ENCODE results near the gene SLC41A2. TPM values are rescaled to one million over a fixed set of nuclear protein-coding genes. Genes with fewer than 3 reads are reported as not detected.
"Not testable (repeated sequence)": the region's sequence is repeated elsewhere in the genome, so short reads cannot be mapped to it uniquely, and the experiment has no call there.

SLC41A2 gene
- total RNA-seq, 1 donor from 2014 or later: 19.0 TPM

DNA sequence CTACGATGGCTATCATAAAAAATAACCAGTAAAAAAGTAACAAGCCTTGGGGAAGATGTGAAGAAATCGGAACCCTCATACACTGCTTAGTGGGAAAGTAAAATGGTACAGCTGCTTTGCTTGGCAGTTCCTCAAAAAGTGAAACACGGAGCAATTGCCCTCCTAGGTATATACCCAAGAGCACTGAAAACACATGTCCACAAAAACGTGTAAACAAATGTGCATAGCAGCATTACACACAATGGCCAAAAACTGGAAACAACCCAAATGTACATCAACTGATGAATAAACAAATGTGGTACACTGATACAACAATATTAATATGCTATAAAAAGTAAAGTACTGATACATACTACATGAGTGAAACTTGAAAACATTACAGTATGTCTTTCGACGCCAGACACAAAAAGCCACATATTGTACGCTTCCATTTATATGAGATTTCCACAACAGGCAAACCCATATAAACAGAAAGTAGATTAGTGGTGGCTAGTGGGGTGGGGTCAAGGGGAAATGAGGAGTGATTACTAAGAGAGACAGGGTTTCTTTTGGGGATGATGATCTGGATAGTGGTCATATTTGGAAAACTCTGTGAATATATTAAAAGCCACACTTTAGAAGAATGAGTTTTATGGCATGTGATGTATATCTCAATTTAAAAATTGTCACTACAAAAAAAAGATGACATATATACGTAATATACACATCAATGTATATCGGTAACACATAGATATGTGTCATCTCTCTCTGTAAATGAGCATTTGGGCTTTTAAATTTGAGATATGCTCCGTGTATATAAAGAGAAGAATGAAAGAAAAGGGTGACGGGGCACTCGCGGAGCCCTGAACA lies 996 bp downstream of the SLC41A2 start:
- Mint-ChIP-seq H3K27me3 (ENCODE audit: insufficient read depth) (peaks cover 22% of the 10 kb centered on the region), H3K27ac (peak overlapping the region; percentile 92), H3K36me3 (ENCODE audit: low read depth) (peaks cover 4% of the 10 kb centered on the region), H3K9me3 (no peaks in the 10 kb centered on the region), H3K4me1 (ENCODE audit: low read depth) (peaks cover 52% of the 10 kb centered on the region), H3K4me3 (peak overlapping the region; percentile 88)
- intact Hi-C loops (cut with micrococcal nuclease): loop anchor here (5.0 kb wide), 2 partner anchors 210 to 275 kb away; no protein-coding TSS in a partner anchor
- no peak for DNase-seq (ENCODE audit: low spot score)

DNA sequence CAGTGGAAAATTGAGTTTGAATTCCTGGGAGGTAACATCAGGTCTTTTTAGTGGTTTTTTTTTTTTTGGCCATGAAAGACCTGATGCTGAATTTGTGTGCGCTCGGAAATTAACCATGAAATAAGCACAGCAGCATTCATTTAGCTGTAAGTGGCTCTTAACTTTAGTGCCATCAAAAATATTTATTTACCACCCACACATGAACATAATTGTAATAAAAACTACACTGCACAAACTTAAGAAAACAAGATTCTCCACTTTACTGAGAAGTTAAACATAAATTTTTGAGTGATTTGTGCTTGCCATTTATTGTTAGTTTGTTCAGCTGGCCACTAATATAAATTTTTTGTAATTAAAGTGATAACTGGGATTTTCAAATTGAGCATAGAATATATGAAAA lies 2.4 kb downstream of the SLC41A2 start:
- Mint-ChIP-seq H3K27me3 (ENCODE audit: insufficient read depth) (peaks cover 11% of the 10 kb centered on the region), H3K4me3 (no peak overlapping the region), H3K9me3 (no peaks in the 10 kb centered on the region), H3K4me1 (ENCODE audit: low read depth) (peaks cover 52% of the 10 kb centered on the region), H3K27ac (no peak overlapping the region), H3K36me3 (ENCODE audit: low read depth) (peaks cover 6% of the 10 kb centered on the region)
- no peak for DNase-seq (ENCODE audit: low spot score)
- intact Hi-C loops (cut with micrococcal nuclease): loop anchor here (5.0 kb wide), 2 partner anchors 208 to 273 kb away; no protein-coding TSS in a partner anchor

DNA sequence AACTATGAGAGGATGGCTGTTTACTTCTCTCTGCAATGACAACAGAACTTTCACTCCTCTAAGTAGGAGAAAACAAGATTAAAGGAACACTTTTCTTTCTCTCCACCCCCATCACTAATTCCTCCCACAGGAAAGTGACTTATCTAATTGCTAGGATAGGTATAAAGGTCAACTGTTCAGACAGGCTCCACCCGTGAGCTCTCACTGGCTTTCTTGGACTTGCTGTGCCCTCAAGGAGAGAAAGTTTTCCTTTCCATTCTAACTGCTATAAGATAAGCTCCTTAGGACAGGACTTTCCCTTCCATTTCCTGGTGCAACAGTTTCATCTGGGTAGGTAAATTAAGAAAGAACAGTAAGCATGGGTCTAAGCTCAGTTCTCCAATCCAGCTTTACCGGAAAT lies 4.8 kb downstream of the SLC41A2 start:
- DNase-seq (ENCODE audit: low spot score): no peak
- intact Hi-C loops (cut with micrococcal nuclease): no loop called here
- H3K4me1 Mint-ChIP-seq (ENCODE audit: low read depth): peaks cover 32% of the 10 kb centered on the region
- peaks cover 8% of the 10 kb centered on the region for H3K36me3 Mint-ChIP-seq (ENCODE audit: low read depth)
- H3K4me3 Mint-ChIP-seq: no peak overlapping the region
- H3K27me3 Mint-ChIP-seq (ENCODE audit: insufficient read depth): peaks cover 11% of the 10 kb centered on the region
- H3K9me3 Mint-ChIP-seq: no peaks in the 10 kb centered on the region
- no peak overlapping the region for H3K27ac Mint-ChIP-seq

DNA sequence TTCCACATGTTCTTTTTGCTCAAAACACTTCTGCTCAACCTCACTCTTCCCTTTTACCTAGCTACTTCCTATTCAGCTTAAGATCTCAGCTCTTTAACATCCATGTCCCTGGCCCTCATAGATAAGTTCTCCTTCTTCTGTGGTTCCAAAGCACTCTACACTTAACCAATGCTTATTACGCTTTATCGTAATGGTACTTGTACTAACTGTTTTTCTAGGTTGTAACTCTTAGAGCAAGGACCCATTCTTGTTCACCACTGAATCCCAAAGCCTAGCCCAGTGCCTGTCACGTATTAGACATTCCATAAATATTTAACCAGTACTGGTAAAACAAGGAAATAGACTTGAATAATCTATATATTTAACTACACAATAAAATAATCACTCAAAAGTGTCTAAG lies 5.3 kb downstream of the SLC41A2 start:
- peaks cover 32% of the 10 kb centered on the region for H3K4me1 Mint-ChIP-seq (ENCODE audit: low read depth)
- H3K4me3 Mint-ChIP-seq: no peak overlapping the region
- H3K36me3 Mint-ChIP-seq (ENCODE audit: low read depth): peaks cover 8% of the 10 kb centered on the region
- DNase-seq (ENCODE audit: low spot score): no peak
- H3K27ac Mint-ChIP-seq: no peak overlapping the region
- no peaks in the 10 kb centered on the region for H3K9me3 Mint-ChIP-seq
- intact Hi-C loops (cut with micrococcal nuclease): no loop called here
- H3K27me3 Mint-ChIP-seq (ENCODE audit: insufficient read depth): peaks cover 11% of the 10 kb centered on the region

DNA sequence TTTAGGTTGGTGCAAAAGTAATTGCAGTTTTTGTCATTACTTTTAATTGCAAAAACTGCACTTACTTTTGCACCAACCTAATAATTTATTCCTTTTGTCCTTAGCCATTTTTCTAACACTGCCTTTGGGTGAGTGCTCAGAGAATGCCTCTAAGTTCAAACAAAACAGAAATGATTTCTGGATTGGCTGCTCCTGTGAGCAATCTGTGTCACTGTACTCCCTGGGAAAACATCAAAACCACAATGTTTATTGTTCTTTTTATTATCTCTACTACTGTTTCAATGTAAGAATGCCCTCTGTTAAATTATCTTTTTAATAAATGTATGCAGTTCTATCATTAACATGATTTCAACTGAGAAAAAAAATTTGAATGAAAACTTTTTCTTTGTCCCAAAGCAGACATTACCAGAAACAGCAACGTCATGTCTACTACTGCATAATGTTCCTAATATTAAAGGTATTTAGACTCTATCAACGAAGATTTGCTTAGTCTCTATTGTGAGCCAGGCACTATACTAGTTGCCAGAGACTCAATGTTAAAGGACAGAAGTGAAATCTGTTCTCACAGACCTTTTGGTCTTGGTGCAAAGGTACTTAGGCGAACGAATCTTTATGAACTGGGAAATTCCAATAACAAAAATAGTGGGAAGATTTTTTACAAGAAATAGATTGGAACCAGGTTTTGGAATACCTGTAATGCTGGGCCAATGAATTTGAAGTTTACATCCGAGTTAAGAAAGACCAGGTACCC lies 6.2 kb downstream of the SLC41A2 start:
- Mint-ChIP-seq H3K27ac (no peak overlapping the region), H3K27me3 (ENCODE audit: insufficient read depth) (peaks cover 11% of the 10 kb centered on the region), H3K36me3 (ENCODE audit: low read depth) (peaks cover 8% of the 10 kb centered on the region), H3K4me1 (ENCODE audit: low read depth) (peaks cover 26% of the 10 kb centered on the region), H3K4me3 (no peak overlapping the region), H3K9me3 (no peaks in the 10 kb centered on the region)
- intact Hi-C loops (cut with micrococcal nuclease): no loop called here
- DNase-seq (ENCODE audit: low spot score): no peak

DNA sequence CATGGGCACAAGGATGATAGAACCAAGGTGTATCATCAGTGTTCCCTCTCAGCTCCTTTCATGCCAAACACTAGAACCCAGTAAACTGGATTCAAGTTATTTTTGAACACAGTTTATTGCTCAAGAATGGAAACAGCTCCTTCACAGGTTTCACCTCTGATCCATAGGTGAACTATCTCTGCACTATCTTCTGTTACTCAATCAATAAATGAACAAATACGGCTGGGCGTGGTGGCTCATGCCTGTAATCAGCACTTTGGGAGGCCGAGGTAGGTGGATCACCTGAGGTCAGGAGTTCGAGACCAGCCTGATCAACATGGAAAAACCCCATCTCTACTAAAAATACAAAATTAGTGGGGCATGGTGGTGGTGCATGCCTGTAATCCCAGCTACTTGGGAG lies 9.4 kb downstream of the SLC41A2 start:
- H3K27me3 Mint-ChIP-seq (ENCODE audit: insufficient read depth); H3K27ac Mint-ChIP-seq; H3K36me3 Mint-ChIP-seq (ENCODE audit: low read depth); intact Hi-C loops (cut with micrococcal nuclease); DNase-seq (ENCODE audit: low spot score); H3K4me3 Mint-ChIP-seq; H3K9me3 Mint-ChIP-seq: not testable (repeated sequence)
- peaks cover 12% of the 10 kb centered on the region for H3K4me1 Mint-ChIP-seq (ENCODE audit: low read depth)

DNA sequence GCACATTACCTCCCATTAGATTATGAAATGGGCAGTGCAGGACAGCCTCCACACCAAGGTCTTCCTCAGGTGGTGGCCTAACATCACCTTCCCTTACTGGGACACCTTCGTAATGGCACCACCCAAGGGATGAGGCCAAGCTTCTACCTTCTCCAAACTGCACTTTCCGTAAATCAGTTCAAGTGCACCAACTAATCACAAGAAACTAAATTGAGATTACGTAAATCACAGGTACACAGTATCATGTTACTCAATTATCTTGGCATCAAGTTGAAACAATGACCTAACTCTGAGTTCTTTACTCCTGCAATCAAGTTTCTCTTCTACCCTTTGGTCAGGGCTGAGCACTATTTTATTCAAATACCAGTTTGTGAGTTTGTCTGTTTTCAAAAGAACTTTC lies 13.8 kb downstream of the SLC41A2 start:
- DNase-seq (ENCODE audit: low spot score): no peak
- H3K36me3 Mint-ChIP-seq (ENCODE audit: low read depth): peaks cover 3% of the 10 kb centered on the region
- peaks cover 20% of the 10 kb centered on the region for H3K9me3 Mint-ChIP-seq
- no peak overlapping the region for H3K4me3 Mint-ChIP-seq
- H3K4me1 Mint-ChIP-seq (ENCODE audit: low read depth): no peaks in the 10 kb centered on the region
- H3K27ac Mint-ChIP-seq: no peak overlapping the region
- intact Hi-C loops (cut with micrococcal nuclease): no loop called here
- H3K27me3 Mint-ChIP-seq (ENCODE audit: insufficient read depth): peaks cover 3% of the 10 kb centered on the region

DNA sequence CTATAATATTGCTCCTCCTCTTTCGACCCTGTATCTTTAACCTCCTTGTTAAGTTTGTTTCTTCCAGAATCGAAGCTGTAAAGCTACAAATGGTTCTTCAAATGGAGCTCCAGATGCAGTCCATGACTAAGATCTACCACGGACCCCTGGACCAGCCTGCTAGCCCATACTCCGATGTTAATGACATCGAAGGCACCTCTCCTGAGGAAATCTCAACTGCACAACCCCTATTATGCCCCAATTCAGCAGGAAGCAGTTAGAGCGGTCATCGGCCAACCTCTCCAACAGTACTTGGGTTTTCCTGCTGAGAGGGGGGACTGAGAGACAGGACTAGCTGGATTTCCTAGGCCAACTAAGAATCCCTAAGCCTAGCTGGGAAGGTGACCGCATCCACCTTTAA lies 14.7 kb downstream of the SLC41A2 start:
- intact Hi-C loops (cut with micrococcal nuclease); H3K27ac Mint-ChIP-seq; H3K4me1 Mint-ChIP-seq (ENCODE audit: low read depth); H3K27me3 Mint-ChIP-seq (ENCODE audit: insufficient read depth); DNase-seq (ENCODE audit: low spot score); H3K4me3 Mint-ChIP-seq; H3K36me3 Mint-ChIP-seq (ENCODE audit: low read depth): not testable (repeated sequence)
- peaks cover 20% of the 10 kb centered on the region for H3K9me3 Mint-ChIP-seq

DNA sequence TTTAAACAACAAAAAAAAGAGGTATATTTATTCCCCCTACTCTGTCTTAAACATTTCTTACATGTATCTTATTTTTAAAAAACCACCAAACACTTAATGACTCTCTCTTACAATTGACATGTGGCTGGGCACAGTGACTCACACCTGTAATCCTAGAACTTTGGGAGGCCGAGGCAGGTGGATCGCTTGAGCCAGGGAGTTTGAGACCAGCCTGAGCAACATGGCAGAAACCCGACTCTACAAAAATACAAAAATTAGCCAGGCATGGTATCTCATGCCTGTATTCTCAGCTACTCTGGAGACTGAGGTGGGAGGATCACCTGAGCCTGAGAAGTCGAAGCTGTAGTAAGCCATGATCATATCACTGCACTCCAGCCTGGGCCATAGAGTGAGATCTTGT lies 16.0 kb downstream of the SLC41A2 start:
- H3K27me3 Mint-ChIP-seq (ENCODE audit: insufficient read depth): peaks cover 3% of the 10 kb centered on the region
- H3K9me3 Mint-ChIP-seq: peaks cover 20% of the 10 kb centered on the region

DNA sequence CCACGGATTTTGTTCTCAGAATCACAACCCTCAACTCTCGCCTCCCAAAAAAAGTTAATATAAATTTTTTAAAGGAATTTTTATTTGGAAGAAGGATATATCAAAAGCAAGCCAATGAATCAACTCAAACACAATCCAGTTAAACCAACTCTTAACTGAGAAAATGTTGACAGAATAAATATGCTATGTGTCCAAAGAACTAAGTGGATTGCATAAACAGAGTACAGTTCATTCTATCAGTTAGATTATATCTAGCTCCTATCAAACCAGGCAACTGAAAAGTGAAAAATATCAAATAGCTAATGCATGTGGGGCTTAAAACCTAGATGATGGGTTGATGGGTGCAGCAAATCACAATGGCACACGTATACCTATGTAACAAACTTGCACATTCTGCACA lies 16.6 kb downstream of the SLC41A2 start:
- intact Hi-C loops (cut with micrococcal nuclease): no loop called here
- Mint-ChIP-seq H3K36me3 (ENCODE audit: low read depth) (peaks cover 6% of the 10 kb centered on the region), H3K4me1 (ENCODE audit: low read depth) (peaks cover 4% of the 10 kb centered on the region), H3K4me3 (no peak overlapping the region), H3K27me3 (ENCODE audit: insufficient read depth) (peaks cover 3% of the 10 kb centered on the region), H3K27ac (no peak overlapping the region), H3K9me3 (peaks cover 20% of the 10 kb centered on the region)
- DNase-seq (ENCODE audit: low spot score): no peak

More for the DNA sequence above, 16.0 kb downstream of the SLC41A2 start:
- intact Hi-C loops (cut with micrococcal nuclease): no loop called here
- Mint-ChIP-seq H3K36me3 (ENCODE audit: low read depth) (peaks cover 6% of the 10 kb centered on the region), H3K27ac (no peak overlapping the region), H3K4me3 (no peak overlapping the region), H3K4me1 (ENCODE audit: low read depth) (peaks cover 4% of the 10 kb centered on the region)
- no peak for DNase-seq (ENCODE audit: low spot score)

DNA sequence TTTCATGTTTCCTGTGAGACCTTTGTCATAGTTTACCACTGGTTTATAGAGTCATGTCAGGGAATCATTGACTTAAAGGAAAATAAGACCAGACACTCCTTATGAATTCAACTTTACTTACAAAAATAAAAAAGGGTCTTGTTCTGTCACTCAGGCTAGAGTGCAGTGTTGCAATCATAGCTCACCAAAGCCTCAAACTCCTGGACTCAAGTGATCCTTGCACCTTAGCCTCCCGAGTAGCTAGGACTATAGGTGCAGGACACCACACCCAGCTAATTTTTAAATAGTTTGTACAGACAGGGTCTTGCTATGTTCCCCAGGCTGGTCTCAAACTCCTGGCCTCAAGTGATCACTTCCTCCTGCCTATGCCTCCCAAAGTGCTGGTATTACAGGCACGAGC lies 19.0 kb downstream of the SLC41A2 start:
- no peak overlapping the region for H3K27ac Mint-ChIP-seq
- peaks cover 3% of the 10 kb centered on the region for H3K27me3 Mint-ChIP-seq (ENCODE audit: insufficient read depth)
- intact Hi-C loops (cut with micrococcal nuclease): no loop called here
- H3K4me1 Mint-ChIP-seq (ENCODE audit: low read depth): peaks cover 4% of the 10 kb centered on the region
- H3K4me3 Mint-ChIP-seq: no peak overlapping the region
- H3K36me3 Mint-ChIP-seq (ENCODE audit: low read depth): peaks cover 8% of the 10 kb centered on the region
- H3K9me3 Mint-ChIP-seq: peaks cover 15% of the 10 kb centered on the region
- DNase-seq (ENCODE audit: low spot score): no peak

DNA sequence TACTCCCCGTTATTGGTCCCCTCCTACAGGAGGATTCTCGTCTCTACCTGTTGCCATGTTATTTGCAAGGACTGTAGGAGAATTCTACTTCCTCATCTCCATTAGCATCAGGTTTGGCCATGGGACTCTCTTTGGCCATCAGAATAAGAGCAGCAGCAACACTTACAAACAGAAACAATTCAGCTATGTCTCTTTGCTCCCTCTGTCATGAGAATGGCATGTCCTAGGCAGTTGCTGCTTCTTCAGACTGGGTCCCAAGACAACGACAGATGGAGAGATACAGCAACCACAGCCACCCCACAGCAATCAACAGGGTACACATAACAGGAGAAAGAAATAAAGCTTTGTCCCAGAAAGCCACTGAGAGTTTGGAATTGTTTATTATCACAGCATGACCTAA lies 19.7 kb downstream of the SLC41A2 start:
- DNase-seq (ENCODE audit: low spot score): no peak
- H3K4me3 Mint-ChIP-seq: no peak overlapping the region
- no peak overlapping the region for H3K27ac Mint-ChIP-seq
- H3K9me3 Mint-ChIP-seq: peaks cover 8% of the 10 kb centered on the region
- intact Hi-C loops (cut with micrococcal nuclease): no loop called here
- peaks cover 2% of the 10 kb centered on the region for H3K27me3 Mint-ChIP-seq (ENCODE audit: insufficient read depth)
- peaks cover 7% of the 10 kb centered on the region for H3K4me1 Mint-ChIP-seq (ENCODE audit: low read depth)
- peaks cover 8% of the 10 kb centered on the region for H3K36me3 Mint-ChIP-seq (ENCODE audit: low read depth)

DNA sequence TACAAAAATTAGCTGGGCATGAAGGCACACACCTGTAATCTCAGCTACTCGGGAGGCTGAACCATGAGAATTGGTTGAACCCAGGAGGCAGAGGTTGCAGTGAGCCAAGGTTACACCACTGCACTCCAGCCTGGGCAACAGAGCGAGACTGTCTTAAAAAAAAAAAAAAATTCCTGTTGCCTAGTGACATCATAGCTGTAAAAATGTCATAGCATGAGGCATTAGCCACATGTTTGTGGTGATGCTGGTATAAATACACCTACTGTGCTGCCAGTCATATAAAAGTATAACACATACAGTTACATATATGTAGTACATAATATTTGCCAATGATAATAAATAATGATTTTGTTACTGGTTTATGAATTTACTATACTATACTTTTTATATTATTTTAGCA lies 22.2 kb downstream of the SLC41A2 start:
- intact Hi-C loops (cut with micrococcal nuclease): no loop called here
- Mint-ChIP-seq H3K4me1 (ENCODE audit: low read depth) (peaks cover 25% of the 10 kb centered on the region), H3K27ac (no peak overlapping the region), H3K4me3 (no peak overlapping the region), H3K36me3 (ENCODE audit: low read depth) (peaks cover 7% of the 10 kb centered on the region), H3K27me3 (ENCODE audit: insufficient read depth) (peaks cover 2% of the 10 kb centered on the region), H3K9me3 (no peaks in the 10 kb centered on the region)
- no peak for DNase-seq (ENCODE audit: low spot score)

Measured in activated T-helper 1 cell treated with anti-CD3 and anti-CD28 coated beads, Interleukin-12 subunit alpha, Interleukin-12 subunit beta, Interleukin-2, Interleukin-4 antibody, amounts not matched to agents 30 ng/mL and 10 ng/mL and 1 ng/mL, durations not matched to agents 14 hours and 24 hours and 36 hours (primary cell).